OCI-M1 (cell line): ENCODE results near the gene HTR1A.

ENCODE experiments used
- DNase-seq: peaks from one replicate; lab custom pipeline; 2025; lab: John Stamatoyannopoulos, UW

The HTR1A gene

DNA sequence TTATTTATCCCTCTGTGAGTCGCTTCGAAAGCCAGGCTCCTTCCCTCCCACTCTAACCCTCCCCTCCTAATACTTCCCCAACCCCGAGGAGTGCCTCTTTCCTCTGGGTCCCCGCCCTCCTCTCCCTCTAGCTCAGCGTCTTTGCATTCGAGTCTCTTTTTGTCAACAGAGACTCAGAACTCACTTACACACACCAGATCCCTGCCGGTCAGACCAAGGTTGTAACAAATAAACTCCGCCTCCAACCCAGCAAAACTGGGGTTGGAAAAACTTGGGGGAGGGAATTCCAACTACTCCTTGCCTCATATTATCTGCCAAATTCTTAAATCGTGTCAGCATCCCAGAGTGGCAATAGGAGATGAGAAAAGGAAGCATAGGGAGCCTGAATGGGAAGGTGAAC is at the start of gene HTR1A:
Gene HTR1A (minus strand): TSS at position 167 of the 400 bp plus-strand sequence. CDS start 726 bp downstream, outside the sequence.
- DNase-seq = no peak

DNA sequence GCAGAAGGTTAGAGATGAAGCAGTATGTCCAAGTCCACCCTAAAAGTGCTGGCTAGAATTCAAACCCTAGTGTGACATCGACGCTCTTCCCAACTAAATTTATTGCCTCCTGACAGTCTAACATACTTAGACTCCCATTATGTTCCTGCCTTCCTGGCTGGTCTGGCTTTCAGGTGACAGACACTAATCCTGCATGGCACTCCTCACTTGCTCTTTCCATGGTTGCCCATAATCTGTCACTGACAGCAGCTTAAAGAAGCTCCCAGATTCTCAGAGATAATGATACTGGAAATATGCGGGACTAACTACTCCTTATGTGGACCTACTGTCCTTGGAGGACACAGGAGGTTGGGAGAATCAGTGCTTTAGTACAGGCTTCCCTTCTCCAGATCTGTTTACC is 41.7 kb upstream of the HTR1A start:
- DNase-seq = no peak

DNA sequence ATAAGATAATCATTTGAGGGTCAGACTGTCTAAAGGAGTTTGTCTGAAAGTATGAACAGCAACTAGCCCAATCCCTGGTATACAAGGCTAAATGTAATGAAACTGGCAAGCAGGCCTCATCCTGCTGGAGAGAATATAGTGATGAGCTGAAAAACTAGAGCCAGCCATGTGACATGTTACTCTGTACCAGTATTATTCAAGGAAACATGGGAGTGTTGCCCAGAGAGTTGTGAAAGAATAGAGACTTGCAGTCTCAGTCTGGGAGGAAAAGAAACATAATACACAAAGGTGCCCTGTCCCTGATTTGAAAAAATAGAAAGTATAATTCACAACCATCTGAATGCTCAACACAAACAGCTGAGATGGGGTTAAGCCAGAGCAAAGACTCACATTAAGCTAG is 37.9 kb upstream of the HTR1A start:
- no peak for DNase-seq

DNA sequence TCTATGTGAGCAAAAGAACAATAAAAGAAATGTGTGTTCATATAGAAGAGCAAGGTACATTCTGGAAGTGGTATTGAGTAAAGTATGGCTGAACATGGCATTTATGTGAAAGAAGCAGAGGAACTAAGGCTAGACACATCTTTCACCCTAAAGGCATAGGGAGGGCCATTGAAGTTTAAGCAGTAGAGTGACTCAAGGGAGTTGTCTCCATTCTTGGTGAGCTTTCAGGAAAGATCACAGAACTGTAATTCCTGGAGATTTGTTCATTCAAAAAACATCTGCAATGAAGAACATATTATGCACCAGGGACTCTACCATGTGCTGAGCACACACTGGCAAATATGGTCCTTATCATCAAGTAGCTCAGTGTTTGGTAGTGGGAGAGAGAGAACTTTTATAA is 24.8 kb upstream of the HTR1A start:
- DNase-seq = no peak

DNA sequence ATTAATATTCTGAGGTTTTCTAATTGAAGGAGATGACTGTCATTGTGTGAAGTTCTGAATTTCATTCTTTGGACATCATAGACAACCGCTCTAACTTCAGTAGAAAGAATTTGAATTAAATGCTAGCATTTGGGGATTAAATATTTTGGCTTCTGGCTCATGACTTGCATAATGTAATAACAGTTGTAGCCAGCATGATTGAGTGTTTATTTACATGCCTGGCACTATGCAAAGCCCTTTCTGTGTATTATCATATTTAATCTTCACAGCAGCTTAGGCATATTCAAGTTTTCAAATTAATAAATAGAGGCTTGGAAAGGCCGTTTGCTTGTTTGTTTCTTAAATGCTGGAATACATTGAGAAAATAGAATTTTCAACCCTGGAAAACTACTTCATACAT is 19.6 kb upstream of the HTR1A start:
- no peak for DNase-seq

DNA sequence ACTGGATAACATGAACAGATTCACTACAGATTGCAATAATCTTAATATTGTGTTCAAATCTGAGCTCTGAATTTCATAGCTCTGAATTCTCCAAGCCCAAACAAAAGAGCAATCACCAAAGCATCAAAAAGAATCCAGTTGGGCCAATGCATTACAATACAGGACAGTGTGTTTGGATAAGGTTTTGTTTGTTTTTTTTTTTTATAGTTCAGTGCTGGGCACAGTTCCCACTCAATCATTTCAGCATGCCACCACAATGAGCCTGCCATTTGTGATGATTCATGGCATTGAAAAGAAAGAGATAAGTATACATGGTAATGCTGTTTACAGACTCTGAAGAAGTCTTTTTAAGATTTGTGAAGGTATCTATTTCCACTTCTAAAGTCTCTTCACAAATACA is 1.7 kb upstream of the HTR1A start:
- no peak for DNase-seq

DNA sequence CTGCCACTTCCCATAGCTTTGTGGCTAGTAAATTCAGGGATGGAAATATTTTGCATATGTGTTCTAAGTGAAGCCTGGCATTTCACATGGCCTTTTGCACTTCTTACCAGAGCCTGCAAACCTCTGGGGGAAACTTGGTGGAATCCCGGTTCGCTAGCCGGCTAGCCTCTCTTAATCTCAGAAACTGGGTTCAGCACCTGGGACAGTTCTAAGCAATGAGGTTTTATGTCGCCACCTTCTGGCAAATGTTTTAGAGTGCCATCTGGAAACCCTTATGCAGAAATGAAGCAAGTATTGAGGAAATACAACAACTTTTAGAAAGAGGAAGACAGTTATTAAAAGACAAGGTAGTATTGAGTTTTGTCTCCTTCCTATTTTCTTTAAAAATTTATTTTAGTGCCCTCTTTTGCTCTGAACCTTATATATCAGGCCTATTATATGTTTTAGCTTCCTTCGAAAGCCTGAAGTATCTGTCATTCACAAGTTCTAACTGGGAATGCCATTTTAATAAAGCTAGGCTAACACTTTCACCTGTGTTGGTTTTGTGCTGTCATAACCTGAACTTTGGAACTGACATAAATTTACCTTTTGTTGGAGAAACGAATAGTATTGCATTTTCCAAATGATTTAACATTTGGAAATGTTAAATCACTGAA is 963 bp upstream of the HTR1A start:
- DNase-seq = peak; percentile 87

DNA sequence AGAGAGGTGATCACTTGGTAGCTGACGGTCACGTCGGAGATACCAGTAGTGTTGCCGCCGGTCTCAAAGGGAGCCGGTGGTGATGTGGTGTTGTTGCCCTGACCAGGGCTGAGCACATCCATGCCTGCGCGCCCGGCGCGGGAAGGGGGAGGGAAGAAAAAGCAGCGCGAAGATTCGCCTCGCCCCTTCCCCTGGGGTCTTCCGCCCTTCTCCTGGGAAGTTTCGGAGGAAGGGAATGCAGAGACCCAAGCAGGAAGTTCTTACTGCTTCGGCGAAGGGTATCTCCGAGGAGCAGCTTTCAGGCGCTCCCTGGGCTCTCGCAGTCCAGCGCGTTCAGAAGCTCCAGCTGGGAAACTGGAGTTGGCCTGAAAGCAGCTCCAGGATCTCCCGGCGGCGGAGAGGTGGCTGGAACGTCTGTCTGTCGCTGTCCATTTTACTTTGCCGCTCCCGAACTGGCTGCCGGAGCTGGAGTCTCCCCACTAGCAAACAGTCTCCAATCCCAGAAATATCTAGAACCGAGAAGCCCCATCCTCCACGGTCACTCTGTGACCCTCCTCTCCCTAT is 565 bp downstream of the HTR1A start:
- DNase-seq = no peak

DNA sequence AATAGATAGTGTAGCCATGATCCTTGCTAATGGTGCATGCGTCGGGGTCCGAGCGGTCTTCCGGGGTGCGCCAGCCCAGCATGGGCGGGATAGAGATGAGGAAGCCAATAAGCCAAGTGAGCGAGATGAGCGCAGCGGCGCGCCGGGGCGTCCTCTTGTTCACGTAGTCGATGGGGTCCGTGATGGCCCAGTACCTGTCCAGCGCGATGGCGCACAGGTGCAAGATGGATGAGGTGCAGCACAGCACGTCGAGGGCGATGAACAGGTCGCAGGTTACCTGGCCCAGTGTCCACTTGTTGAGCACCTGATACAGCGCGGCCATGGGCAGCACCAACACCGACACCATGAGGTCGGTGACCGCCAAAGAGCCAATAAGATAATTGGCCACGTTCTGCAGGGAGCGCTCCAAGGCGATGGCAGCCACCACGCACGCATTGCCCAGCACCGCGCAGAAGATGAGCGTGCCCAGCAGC is 1.1 kb downstream of the HTR1A start:
- no peak for DNase-seq

DNA sequence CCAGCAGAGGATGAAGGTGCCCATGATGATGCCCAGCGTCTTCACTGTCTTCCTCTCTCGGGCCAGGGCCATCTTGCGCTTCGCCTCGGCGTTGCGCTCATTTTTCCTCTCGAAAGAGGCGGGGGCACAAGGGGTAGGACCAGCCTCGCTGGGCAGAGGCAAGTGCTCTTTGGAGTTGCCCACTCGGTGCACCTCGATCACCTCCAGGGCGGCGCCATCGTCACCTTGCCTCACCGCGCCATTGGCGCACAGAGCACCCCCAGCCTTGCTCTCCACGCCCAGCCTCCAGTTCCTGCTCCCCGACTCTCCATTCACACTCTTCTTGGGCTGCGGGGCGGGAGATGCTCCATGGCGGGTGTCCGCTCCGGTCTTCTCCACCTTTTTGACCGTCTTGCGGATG is 1.6 kb downstream of the HTR1A start:
- DNase-seq = no peak

DNA sequence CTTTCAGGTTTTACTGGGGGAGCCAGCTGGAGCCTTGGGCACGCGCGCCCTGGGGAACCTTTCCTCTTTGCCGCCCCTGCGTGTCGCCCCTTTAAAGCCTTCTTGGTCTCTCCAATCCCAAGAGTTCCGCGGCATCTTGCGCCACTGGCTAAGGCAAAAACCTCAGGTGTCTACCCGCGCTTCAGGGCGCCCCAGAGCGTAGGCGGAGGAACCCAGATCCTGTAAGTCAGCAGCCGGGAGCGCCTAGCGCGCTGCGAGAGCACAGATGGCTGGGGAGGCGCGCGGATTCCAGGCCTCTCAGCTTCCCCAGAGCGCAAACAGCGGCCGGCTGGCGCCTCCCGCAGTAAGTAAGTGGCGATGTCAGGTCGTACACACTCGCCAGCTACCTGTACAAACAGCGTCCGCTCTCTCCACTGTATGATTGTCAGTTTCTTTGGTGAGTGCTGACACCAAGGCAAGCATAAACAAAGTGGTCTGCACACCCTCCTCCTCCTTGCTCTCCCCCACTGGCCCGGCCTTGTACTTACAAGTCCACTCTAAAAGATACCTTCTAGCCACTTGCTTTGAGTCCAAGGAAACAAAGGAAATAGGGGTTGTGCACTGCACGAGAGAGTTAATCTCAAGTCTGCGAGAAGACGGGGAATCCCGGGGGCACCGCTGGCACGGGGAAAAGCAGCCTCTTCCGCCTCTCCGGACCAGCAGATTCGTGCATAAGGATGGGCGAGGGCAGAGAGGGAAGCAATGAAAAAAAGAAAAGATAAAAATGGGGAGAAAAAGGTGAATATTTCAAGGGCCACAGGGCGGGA is 2.9 kb downstream of the HTR1A start:
- no peak for DNase-seq

DNA sequence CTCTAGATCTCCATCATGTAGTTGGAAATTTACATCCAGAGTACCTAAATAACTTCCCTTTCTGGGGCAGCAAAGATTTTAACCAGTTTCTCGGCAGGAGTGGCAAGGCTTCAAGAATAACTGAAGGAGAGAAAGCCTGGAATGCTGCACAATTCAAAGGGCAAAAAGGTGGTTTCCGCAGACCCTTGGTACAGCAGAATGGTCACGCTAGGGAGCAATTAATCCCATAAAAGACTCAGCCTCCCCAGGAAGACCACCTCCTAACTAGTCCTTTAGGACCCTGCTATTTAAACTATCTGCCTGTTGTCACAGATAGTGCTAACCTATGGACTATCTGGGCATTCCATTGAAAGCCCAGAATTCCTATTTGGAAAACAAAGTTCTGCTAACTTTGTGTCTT is 3.6 kb downstream of the HTR1A start:
- no peak for DNase-seq

DNA sequence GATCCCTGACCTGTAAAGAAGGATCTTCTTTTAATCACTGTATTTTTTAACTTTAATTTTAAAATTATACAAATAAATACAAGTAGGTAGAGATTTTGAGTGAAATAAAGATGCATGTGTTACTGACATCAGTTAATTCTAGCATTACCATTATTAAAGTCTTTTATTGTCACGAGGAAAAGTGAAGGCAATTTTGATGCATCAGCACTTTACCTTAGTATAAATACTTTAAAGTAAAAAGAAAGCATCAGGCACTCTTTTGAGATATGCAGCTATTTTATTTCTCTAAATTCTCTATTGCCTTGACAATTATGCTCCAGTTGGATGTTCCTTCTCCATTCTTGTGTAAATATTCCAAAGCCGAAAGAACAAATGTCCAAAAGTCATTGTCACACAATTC is 4.6 kb downstream of the HTR1A start:
- no peak for DNase-seq

DNA sequence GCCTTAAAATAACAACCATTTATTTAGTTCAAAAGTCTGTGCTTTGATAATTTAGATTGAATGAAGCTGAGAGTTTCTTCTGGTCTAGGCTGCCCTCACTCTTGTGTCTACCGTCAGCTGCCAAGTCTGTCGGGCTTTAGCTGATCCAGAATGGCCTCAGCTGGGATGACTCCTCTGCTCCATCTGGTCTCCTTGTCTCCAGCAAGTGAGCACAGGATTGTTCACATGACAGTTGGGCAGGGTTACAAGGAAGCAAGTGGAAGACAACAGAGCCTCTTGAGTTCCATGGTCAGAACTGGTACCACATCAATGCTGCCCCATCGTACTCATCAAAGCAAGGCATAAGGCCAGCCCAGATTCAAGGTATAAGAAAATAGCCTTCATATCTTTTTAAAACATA is 9.0 kb downstream of the HTR1A start:
- DNase-seq = no peak

DNA sequence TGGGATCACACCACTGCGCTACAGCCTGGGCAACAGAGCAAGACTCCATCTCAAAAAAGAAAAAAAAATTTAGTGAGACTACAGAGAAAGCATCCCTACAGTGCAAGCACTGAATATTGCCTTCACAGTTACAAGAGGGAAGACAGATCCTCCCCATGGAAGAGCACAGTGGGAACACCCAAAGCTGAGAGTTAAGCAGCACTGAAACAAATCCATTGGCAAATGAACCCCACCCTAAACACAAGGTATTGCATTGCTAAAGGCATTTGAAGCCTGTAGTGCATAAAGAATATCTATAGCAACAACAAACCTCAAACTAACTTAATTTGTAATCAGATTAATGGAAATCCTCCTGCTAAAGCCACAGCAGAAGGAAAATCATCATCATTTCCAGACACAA is 27.1 kb downstream of the HTR1A start:
- no peak for DNase-seq

DNA sequence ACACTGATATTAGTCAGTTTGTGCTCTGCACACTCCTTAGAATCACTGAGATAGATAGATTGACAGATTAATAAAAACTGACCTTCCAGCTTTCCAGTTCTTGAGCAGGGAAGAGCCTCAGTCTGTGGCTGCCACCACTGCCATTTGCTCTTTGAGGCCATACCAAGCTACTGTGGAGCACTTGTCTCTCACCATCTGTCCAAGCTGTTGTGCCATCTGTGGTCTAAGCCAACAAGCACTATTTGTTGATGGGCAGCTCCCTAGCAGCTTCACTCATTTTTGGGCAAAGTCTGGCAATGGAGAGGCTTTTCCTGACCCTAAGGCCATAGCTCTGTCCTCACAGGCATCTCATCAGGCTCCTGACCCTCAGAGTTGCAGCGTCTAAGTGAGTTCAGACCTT is 30.4 kb downstream of the HTR1A start:
- no peak for DNase-seq

DNA sequence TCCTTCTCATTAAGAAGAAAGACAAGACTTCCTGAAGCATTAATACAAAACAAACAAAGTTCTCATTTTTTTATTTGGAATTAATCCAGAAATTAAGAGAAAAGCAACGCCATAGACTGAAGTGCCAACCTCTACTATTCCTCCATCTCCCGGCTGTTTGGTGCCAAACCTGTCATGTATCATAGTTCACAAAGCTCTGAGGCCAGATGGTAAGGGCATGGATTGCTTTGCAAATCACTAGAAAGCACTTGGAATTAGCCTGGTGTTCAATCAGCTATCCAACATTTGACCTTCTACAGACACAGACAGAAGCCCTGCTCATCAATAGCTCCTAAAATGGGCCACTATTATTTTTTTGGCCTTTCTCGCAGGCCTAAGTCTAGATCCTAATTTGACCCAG is 33.8 kb downstream of the HTR1A start:
- DNase-seq = no peak

DNA sequence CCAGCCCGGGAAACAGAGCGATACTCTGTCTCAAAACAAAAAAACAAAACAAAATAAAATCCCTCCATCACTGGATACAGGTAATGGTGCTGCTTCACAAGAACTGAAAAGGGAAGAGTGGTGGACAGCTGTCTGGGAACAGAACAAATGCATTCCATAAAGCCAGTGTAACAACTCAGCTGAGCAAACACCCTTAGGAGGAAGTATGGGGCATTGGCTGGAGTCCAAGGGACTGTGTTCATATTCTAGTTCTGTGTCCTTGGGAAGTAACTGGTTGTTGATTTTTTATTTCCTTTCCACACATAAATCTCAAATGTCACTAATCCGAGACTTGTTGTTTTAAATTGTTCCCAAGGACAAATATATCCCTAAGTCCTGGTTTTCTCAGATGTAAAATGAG is 38.3 kb downstream of the HTR1A start:
- DNase-seq = peak; percentile 26

DNA sequence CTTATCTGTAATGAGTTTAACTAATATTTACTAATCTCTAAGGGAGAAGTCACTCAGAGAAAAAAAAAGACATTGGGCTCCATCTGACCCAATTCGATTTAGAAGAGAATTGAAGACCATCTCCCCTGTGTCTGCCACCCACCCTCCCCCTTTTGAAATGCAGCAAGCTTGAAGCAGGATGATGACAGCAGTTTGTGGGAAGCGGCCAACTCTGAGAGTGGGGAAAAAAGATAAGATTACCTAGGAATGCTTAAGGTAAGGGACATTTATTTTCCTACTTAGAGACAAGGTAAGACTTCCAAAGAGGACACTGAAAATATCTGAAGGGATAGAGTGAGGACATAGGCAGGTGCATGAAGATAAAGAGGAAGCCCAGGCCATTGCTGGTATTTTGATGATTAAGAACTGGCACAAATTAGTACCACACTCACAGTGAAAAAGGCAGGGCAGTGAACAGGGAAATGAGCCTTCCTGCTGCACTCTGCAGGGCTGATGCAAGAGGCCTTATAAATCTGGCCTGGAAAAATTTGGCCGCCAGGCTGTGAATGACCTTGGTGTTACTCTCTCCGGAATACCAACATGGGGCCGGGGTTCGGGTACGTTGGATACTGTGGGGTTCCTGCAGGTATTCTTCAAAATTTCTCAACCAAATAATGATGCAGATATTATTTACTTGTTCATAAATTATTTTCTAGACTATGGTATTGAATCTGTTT is 42.3 kb downstream of the HTR1A start:
- no peak for DNase-seq

DNA sequence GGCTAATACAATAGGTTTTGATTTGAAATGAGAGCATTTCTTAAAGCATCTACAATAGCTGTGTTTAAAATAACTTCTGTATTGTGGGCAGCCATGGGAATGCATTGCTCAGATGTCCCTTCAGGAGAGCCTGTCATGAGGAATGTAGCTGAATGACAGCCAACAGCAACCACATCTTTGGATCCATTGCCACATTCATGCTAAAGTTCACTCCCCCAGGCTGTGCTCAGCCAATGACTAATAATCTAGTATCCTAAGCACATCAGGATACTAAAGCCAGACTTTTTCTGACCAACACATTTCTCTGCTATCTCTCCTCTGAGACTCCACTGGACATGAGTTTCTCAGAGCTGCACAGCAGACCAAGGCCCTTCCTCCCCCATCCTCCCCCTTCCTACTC is 45.5 kb downstream of the HTR1A start:
- no peak for DNase-seq

DNA sequence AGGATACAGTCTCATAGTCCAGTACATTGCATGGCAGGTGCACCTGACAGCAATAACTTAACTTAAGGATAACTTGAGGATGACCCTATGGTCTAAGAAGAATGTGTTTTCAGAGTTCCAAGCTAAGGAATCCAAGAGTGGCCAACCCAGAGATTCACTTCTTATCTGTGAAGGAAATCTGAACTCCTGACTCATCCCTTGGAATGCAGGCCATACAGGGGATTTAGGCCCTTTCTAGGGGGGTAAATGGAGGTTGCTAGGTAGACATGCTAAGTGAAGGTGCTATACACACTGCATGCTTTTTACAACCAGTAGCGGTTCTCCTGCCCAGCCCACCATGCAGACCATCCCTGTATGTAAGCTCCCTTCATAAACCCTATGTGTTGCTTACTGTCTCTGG is 50.4 kb downstream of the HTR1A start:
- no peak for DNase-seq
